A549 (cell line): ENCODE measurements around the gene GABRR2. TPM values are rescaled to one million over a fixed set of nuclear protein-coding genes. Genes with fewer than 3 reads are reported as not detected.

Source experiments
- ATAC-seq, 2 experiments: fragments of 200-7000 bp in 1 of 2; fragments of >200 bp in 1 of 2; cut with Nextera tagmentation in 1 of 2; cut with Tn5 transposase in 1 of 2; 3 replicates each; pipeline versions ENCODE4 v1.8.0 to v1.9.1; 2018 to 2020; ENCODE audit warnings: mild to moderate bottlenecking in 1 of 2, moderate library complexity in 1 of 2
- CTCF ChIA-PET: fragments of 300-600 bp; sonication (Branson Sonifier 250); formaldehyde crosslinking; extraction: SDS; loops from one replicate; lab custom pipeline; 2021; ENCODE audit warnings: antibody characterized with exemption, inconsistent platforms; lab: Yijun Ruan, JAX
- POLR2A ChIA-PET: fragments of 350-600 bp; formaldehyde crosslinking; extraction: SDS; loops from one replicate; lab custom pipeline; 2021; ENCODE audit warnings: antibody characterized with exemption, inconsistent platforms; lab: Yijun Ruan, JAX
- DNase-seq, 2 experiments: peaks; one replicate each; pipeline versions ENCODE4 v3.0.0 to v3.0.0-alpha.2; 2011 to 2016; ENCODE audit warnings: low read depth in 1 of 2, low spot score in 1 of 2
- FAIRE-seq: peaks from 2 replicates; lab custom pipeline; 2011; peaks lifted over from hg19 to GRCh38; lab: Jason Lieb, UNC
- H3K27ac ChIP-seq, 2 experiments: fragments of >200 bp; sonication (Bioruptor Twin); formaldehyde crosslinking; 3 replicates each; pipeline ENCODE4 v1.5.1; 2016 to 2017
- H3K4me1 ChIP-seq: fragments of >200 bp; sonication (Bioruptor Twin); formaldehyde crosslinking; 3 replicates; pipeline ENCODE4 v1.6.1; 2016
- H3K4me2 ChIP-seq: fragments of >200 bp; sonication (Bioruptor Twin); formaldehyde crosslinking; 3 replicates; pipeline ENCODE4 v1.6.1; 2016
- H3K4me3 ChIP-seq: fragments of >200 bp; sonication (Bioruptor Twin); formaldehyde crosslinking; 3 replicates; pipeline ENCODE4 v1.5.1; 2016
- H3K9me3 ChIP-seq: fragments of >200 bp; sonication (Bioruptor Twin); formaldehyde crosslinking; 3 replicates; pipeline ENCODE4 v1.6.1; 2016
- ATOH8 ChIP-seq: fragments of 250-450 bp; sonication (Bioruptor Pico); IDR thresholded peaks from 2 replicates; pipeline ENCODE4 v1.5.0; 2020; ENCODE audit warnings: low read depth, mild to moderate bottlenecking, moderate library complexity
- BHLHE40 ChIP-seq: IDR thresholded peaks from 2 replicates; pipeline ENCODE4 v1.6.1; 2012; ENCODE audit warnings: low read depth, low read length, inconsistent platforms
- CBX8 ChIP-seq: fragments of 200-600 bp; sonication (generic); IDR thresholded peaks from 2 replicates; pipeline ENCODE4 v1.6.1; 2016
- E2F6 ChIP-seq: IDR thresholded peaks from 2 replicates; pipeline ENCODE4 v1.6.1; 2012; ENCODE audit warnings: low read depth, borderline replicate concordance
- EP300 ChIP-seq, 2 experiments: fragments of >200 bp; sonication (Bioruptor Twin); formaldehyde crosslinking; IDR thresholded peaks; 2 replicates in 1 of 2; 3 replicates in 1 of 2; pipeline ENCODE4 v1.6.1; 2016 to 2017
- GATA3 ChIP-seq: IDR thresholded peaks from 2 replicates; pipeline ENCODE4 v1.6.1; 2012; ENCODE audit warnings: borderline replicate concordance
- HOXA7 ChIP-seq: fragments of 250-450 bp; sonication (Bioruptor Pico); IDR thresholded peaks from 2 replicates; pipeline ENCODE4 v1.5.0; 2020; ENCODE audit warnings: mild to moderate bottlenecking, moderate library complexity
- HOXB13 ChIP-seq: fragments of 250-450 bp; sonication (Bioruptor Pico); IDR thresholded peaks from 2 replicates; pipeline ENCODE4 v1.5.0; 2020; ENCODE audit warnings: low read depth, mild to moderate bottlenecking, moderate library complexity
- HOXB5 ChIP-seq: fragments of 250-450 bp; sonication (Bioruptor Pico); IDR thresholded peaks from 2 replicates; pipeline ENCODE4 v1.5.0; 2020; ENCODE audit warnings: mild to moderate bottlenecking, moderate library complexity
- JUN ChIP-seq, 2 experiments: fragments of >200 bp; sonication (Bioruptor Twin); formaldehyde crosslinking; IDR thresholded peaks; 2 replicates in 1 of 2; 3 replicates in 1 of 2; pipeline ENCODE4 v1.6.1; 2016 to 2017
- JUNB ChIP-seq: fragments of >200 bp; sonication (Bioruptor Twin); formaldehyde crosslinking; IDR thresholded peaks from 2 replicates; pipeline ENCODE4 v1.6.1; 2016
- KDM5A ChIP-seq: fragments of 200-600 bp; sonication (generic); IDR thresholded peaks from 2 replicates; pipeline ENCODE4 v1.6.1; 2016; ENCODE audit warnings: antibody characterized with exemption, mild to moderate bottlenecking
- MAFK ChIP-seq: fragments of 450-650 bp; IDR thresholded peaks from 2 replicates; pipeline ENCODE4 v1.6.1; 2014; ENCODE audit not compliant: partially characterized antibody
- MAZ ChIP-seq: fragments of 150-350 bp; IDR thresholded peaks from 2 replicates; pipeline ENCODE4 v1.6.1; 2014; ENCODE audit warnings: antibody characterized with exemption, low read depth, low read length, borderline replicate concordance
- MYC ChIP-seq: IDR thresholded peaks from 2 replicates; pipeline ENCODE4 v1.6.1; 2012; ENCODE audit warnings: mild to moderate bottlenecking, inconsistent platforms, low read length, improper control_type of control experiment, borderline replicate concordance
- NR3C1 ChIP-seq: fragments of >200 bp; sonication (Bioruptor Twin); formaldehyde crosslinking; IDR thresholded peaks from 3 replicates; pipeline ENCODE4 v1.6.1; 2017
- PBX3 ChIP-seq: IDR thresholded peaks from 2 replicates; pipeline ENCODE4 v1.6.1; 2012
- POLR2A ChIP-seq: IDR thresholded peaks from 2 replicates; pipeline ENCODE4 v1.6.1; 2012; ENCODE audit warnings: mild to moderate bottlenecking, low read length
- POLR2AphosphoS2 ChIP-seq: conservative IDR thresholded peaks from 2 replicates; pipeline ENCODE4 v1.6.1; 2012; ENCODE audit warnings: low read length, improper control_type of control experiment, inconsistent platforms
- RARB ChIP-seq: fragments of 250-450 bp; sonication (Bioruptor Pico); IDR thresholded peaks from 2 replicates; pipeline ENCODE4 v1.8.0; 2021; ENCODE audit warnings: mild to moderate bottlenecking, moderate library complexity
- RCOR1 ChIP-seq: fragments of 150-350 bp; IDR thresholded peaks from 2 replicates; pipeline ENCODE4 v1.6.1; 2014; ENCODE audit warnings: antibody characterized with exemption, low read length, low read depth
- TFCP2L1 ChIP-seq: fragments of 250-450 bp; sonication (Bioruptor Pico); IDR thresholded peaks from 2 replicates; pipeline ENCODE4 v1.5.0; 2021; ENCODE audit warnings: mild to moderate bottlenecking
- USF2 ChIP-seq: fragments of 450-650 bp; IDR thresholded peaks from 2 replicates; pipeline ENCODE4 v1.6.1; 2014; ENCODE audit warnings: antibody characterized with exemption
- ZC3H11A ChIP-seq: fragments of 450-650 bp; IDR thresholded peaks from 2 replicates; pipeline ENCODE4 v1.6.1; 2014; ENCODE audit warnings: antibody characterized with exemption, mild to moderate bottlenecking
- ZNF302 ChIP-seq: fragments of 250-450 bp; sonication (Bioruptor Pico); IDR thresholded peaks from 2 replicates; pipeline ENCODE4 v1.9.0; 2021; ENCODE audit warnings: inconsistent platforms, mild to moderate bottlenecking, moderate library complexity
- ZSCAN20 ChIP-seq: fragments of 250-450 bp; sonication (Bioruptor Pico); IDR thresholded peaks from 2 replicates; pipeline ENCODE4 v1.8.0; 2022; ENCODE audit warnings: mild to moderate bottlenecking, moderate library complexity
- WGBS: methylation state at CpG from one replicate; pipeline ENCODE4 v1.1.6; 2017; ENCODE audit errors: missing lambda C conversion rate; 5-methylcytosine and 5-hydroxymethylcytosine counted together
- polyA plus RNA-seq, 4 experiments: library from polyadenylated mRNA; depleted of rRNA in 3 of 4; stranded (reverse); fragments of >200 nt; fragmentation: RNase III in 1 of 4; extraction: RNeasy Plus Mini Kit Qiagen cat#74134 plus additional on column Dnase treatment in 1 of 4; gene quantifications; 2 replicates in 3 of 4; 3 replicates in 1 of 4; pipeline ENCODE4 v1.2.3, GENCODE V29; 2011 to 2017

The GABRR2 gene
- polyA plus RNA-seq, 2 of the 4 experiments (the other 2 are of a cell fraction): 0.08 to 0.09 TPM

GRCh38 chr6:89324304-89324703, 9.2 kb upstream of the GABRR2 start:
- H3K9me3 ChIP-seq: no peaks in the 10 kb centered on the region
- DNase-seq (no peak), FAIRE-seq (no peak), ATAC-seq (no peak)
- H3K4me3 ChIP-seq: no peak overlapping the region
- no peak overlapping the region for H3K4me2 ChIP-seq
- ChIA-PET POLR2A (no interaction called here), CTCF (interaction anchor here (0.6 to 1.4 kb wide), 8 partner anchors 12 to 1824 kb away, joined by 3 read pairs; no protein-coding TSS in a partner anchor)
- no peak for TF ChIP-seq JUNB
- no peak for TF ChIP-seq GATA3
- no peak for TF ChIP-seq POLR2A
- no peak for TF ChIP-seq USF2
- TF ChIP-seq ZC3H11A: no peak
- TF ChIP-seq ZNF302 (CRISPR knock-in tag): no peak
- TF ChIP-seq MYC: no peak
- no peak for TF ChIP-seq HOXA7
- TF ChIP-seq RCOR1: no peak
- TF ChIP-seq TFCP2L1: no peak
- no peak for TF ChIP-seq BHLHE40
- no peak for TF ChIP-seq KDM5A
- no peak for TF ChIP-seq MAFK
- WGBS: 95% methylated on average over 3 of the region's 3 CpGs
- no peak overlapping the region for H3K27ac ChIP-seq
- H3K4me1 ChIP-seq: no peaks in the 10 kb centered on the region

- DNase-seq: no peak
- CTCF ChIA-PET: interaction anchor here (0.9 to 1.1 kb wide), 3 partner anchors 11 to 286 kb away, joined by 3 read pairs; no protein-coding TSS in a partner anchor
- POLR2A ChIA-PET: interaction anchor here (0.6 kb wide), 1 partner anchor 33 kb away, joined by 4 read pairs; no protein-coding TSS in a partner anchor
- Histone ChIP-seq H3K4me2 (no peak overlapping the region), H3K9me3 (no peaks in the 10 kb centered on the region), H3K4me1 (no peaks in the 10 kb centered on the region), H3K27ac (no peak overlapping the region), H3K4me3 (no peak overlapping the region)
- no peak for ATAC-seq
- no peak for FAIRE-seq
- 88% methylated on average over 3 of the region's 3 CpGs for WGBS
- TF ChIP-seq RARB (CRISPR knock-in tag) (no peak), HOXB13 (CRISPR knock-in tag) (no peak), PBX3 (no peak), EP300 (IDR thresholded peaks at IDR 0.05) (no peak), E2F6 (no peak)
These were observed 8.4 kb upstream of the GABRR2 start for GRCh38 chr6:89323511-89323971.

GRCh38 chr6:89321131-89321970, 6.3 kb upstream of the GABRR2 start:
- Histone ChIP-seq H3K27ac (no peak overlapping the region), H3K4me3 (no peak overlapping the region), H3K4me2 (no peak overlapping the region), H3K4me1 (no peaks in the 10 kb centered on the region), H3K9me3 (no peaks in the 10 kb centered on the region)
- FAIRE-seq (no peak), ATAC-seq (no peak), DNase-seq (no peak)
- POLR2A ChIA-PET: no interaction called here
- CTCF ChIA-PET: interaction anchor here (0.6 kb wide), 1 partner anchor 1943 kb away, joined by 3 read pairs; no protein-coding TSS in a partner anchor
- WGBS: 82% methylated on average over 9 of the region's 9 CpGs
- TF ChIP-seq MAZ (no peak), CBX8 (no peak), EP300 (IDR thresholded peaks at IDR 0.05) (no peak), JUN (IDR thresholded peaks at IDR 0.05) (no peak), NR3C1 (no peak), POLR2A (no peak), POLR2AphosphoS2 (no peak), TFCP2L1 (no peak), HOXB5 (no peak), ATOH8 (no peak), ZSCAN20 (no peak), HOXA7 (no peak)
